GM23248 (cell line): ENCODE data around the gene SLX4IP.

Experiments
- EZH2 ChIP-seq: fragments of 200-600 bp; sonication (generic); IDR thresholded peaks from 2 replicates; pipeline ENCODE4 v1.6.1; 2018; ENCODE audit warnings: antibody characterized with exemption, mild to moderate bottlenecking; ENCODE audit not compliant: insufficient read depth, poor library complexity, severe bottlenecking
- EZH2phosphoT487 ChIP-seq: fragments of 200-600 bp; sonication (generic); IDR thresholded peaks from 2 replicates; pipeline ENCODE4 v1.6.1; 2018; ENCODE audit warnings: antibody characterized with exemption, moderate library complexity, mild to moderate bottlenecking, low read depth; ENCODE audit not compliant: insufficient read depth

GRCh38 chr20:10611357-10611756 lies 176.3 kb downstream of the SLX4IP start:
- TF ChIP-seq EZH2: no peak
- no peak for TF ChIP-seq EZH2phosphoT487
